ENCODE measurements around the gene FBN1.

The FBN1 gene

DNA sequence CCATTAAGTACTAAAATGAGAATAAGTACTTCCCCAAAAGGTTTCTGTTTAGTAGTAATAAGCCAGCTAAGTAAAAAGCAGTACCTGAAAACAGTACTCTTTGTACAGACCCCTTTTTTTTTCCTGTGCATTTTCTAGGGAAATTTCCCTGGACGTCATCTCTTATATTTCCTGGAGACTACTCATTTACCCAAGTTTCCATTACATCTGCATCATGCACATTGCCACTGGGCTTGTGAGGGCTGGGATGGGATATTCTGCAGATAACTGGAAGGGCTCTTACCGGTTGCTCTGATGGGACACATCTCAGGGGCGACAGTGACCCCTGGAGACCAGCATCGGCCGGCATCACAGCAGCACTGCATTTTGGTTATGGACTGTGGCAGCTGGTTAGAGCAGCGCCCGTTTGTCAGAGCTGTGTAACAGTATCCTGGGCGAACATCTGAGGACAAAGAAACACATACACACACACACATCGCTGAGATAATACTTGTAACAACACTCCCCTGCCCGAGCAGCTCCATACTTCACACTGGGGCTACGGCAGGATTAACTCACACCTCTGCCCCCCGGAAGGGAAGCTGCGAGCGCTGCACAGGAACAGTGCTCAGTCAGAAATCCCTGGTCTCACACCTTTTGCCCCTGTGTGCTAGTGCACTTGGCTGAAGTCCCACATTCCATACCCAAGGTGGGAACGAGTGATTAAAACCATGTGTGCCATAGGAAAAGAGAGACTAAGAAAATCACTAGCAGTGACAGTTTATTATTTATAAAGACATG is 124.9 kb downstream of the FBN1 start:
- TF ChIP-seq SNAI2 (CRISPR knock-in tag; IDR thresholded peaks at IDR 0.05) (no peak), ZFP3 (CRISPR knock-in tag; IDR thresholded peaks at IDR 0.05) (no peak), RARB (CRISPR knock-in tag; IDR thresholded peaks at IDR 0.05) (no peak), OSR1 (CRISPR knock-in tag; IDR thresholded peaks at IDR 0.05) (no peak), PPARA (CRISPR knock-in tag; IDR thresholded peaks at IDR 0.05; ENCODE audit: borderline replicate concordance) (no peak), ARNTL (CRISPR knock-in tag; IDR thresholded peaks at IDR 0.05; ENCODE audit: borderline replicate concordance, low read depth) (no peak), CSDC2 (CRISPR knock-in tag; IDR thresholded peaks at IDR 0.05) (no peak), BACH2 (CRISPR knock-in tag; IDR thresholded peaks at IDR 0.05; ENCODE audit: borderline replicate concordance) (no peak), ZC3H10 (CRISPR knock-in tag; IDR thresholded peaks at IDR 0.05) (no peak), TCF4 (CRISPR knock-in tag; IDR thresholded peaks at IDR 0.05; ENCODE audit: borderline replicate concordance) (no peak), ZNF70 (CRISPR knock-in tag; IDR thresholded peaks at IDR 0.05) (no peak), GLIS3 (CRISPR knock-in tag; IDR thresholded peaks at IDR 0.05) (no peak), TOX (CRISPR knock-in tag; IDR thresholded peaks at IDR 0.05; ENCODE audit: borderline replicate concordance) (no peak)
- TF ChIP-seq, protein P1, sequence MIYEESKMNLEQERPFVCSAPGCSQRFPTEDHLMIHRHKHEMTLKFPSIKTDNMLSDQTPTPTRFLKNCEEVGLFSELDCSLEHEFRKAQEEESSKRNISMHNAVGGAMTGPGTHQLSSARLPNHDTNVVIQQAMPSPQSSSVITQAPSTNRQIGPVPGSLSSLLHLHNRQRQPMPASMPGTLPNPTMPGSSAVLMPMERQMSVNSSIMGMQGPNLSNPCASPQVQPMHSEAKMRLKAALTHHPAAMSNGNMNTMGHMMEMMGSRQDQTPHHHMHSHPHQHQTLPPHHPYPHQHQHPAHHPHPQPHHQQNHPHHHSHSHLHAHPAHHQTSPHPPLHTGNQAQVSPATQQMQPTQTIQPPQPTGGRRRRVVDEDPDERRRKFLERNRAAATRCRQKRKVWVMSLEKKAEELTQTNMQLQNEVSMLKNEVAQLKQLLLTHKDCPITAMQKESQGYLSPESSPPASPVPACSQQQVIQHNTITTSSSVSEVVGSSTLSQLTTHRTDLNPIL (CRISPR knock-in tag; IDR thresholded peaks at IDR 0.05; ENCODE audit: low read depth): no peak
- TF ChIP-seq, protein P2, sequence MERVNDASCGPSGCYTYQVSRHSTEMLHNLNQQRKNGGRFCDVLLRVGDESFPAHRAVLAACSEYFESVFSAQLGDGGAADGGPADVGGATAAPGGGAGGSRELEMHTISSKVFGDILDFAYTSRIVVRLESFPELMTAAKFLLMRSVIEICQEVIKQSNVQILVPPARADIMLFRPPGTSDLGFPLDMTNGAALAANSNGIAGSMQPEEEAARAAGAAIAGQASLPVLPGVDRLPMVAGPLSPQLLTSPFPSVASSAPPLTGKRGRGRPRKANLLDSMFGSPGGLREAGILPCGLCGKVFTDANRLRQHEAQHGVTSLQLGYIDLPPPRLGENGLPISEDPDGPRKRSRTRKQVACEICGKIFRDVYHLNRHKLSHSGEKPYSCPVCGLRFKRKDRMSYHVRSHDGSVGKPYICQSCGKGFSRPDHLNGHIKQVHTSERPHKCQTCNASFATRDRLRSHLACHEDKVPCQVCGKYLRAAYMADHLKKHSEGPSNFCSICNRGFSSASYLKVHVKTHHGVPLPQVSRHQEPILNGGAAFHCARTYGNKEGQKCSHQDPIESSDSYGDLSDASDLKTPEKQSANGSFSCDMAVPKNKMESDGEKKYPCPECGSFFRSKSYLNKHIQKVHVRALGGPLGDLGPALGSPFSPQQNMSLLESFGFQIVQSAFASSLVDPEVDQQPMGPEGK (CRISPR knock-in tag; IDR thresholded peaks at IDR 0.05; ENCODE audit: borderline replicate concordance): no peak
- TF ChIP-seq, protein P3, sequence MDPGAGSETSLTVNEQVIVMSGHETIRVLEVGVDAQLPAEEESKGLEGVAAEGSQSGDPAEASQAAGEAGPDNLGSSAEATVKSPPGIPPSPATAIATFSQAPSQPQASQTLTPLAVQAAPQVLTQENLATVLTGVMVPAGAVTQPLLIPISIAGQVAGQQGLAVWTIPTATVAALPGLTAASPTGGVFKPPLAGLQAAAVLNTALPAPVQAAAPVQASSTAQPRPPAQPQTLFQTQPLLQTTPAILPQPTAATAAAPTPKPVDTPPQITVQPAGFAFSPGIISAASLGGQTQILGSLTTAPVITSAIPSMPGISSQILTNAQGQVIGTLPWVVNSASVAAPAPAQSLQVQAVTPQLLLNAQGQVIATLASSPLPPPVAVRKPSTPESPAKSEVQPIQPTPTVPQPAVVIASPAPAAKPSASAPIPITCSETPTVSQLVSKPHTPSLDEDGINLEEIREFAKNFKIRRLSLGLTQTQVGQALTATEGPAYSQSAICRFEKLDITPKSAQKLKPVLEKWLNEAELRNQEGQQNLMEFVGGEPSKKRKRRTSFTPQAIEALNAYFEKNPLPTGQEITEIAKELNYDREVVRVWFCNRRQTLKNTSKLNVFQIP (CRISPR knock-in tag; IDR thresholded peaks at IDR 0.05; ENCODE audit: borderline replicate concordance, low read depth): no peak
- TF ChIP-seq, protein P4, sequence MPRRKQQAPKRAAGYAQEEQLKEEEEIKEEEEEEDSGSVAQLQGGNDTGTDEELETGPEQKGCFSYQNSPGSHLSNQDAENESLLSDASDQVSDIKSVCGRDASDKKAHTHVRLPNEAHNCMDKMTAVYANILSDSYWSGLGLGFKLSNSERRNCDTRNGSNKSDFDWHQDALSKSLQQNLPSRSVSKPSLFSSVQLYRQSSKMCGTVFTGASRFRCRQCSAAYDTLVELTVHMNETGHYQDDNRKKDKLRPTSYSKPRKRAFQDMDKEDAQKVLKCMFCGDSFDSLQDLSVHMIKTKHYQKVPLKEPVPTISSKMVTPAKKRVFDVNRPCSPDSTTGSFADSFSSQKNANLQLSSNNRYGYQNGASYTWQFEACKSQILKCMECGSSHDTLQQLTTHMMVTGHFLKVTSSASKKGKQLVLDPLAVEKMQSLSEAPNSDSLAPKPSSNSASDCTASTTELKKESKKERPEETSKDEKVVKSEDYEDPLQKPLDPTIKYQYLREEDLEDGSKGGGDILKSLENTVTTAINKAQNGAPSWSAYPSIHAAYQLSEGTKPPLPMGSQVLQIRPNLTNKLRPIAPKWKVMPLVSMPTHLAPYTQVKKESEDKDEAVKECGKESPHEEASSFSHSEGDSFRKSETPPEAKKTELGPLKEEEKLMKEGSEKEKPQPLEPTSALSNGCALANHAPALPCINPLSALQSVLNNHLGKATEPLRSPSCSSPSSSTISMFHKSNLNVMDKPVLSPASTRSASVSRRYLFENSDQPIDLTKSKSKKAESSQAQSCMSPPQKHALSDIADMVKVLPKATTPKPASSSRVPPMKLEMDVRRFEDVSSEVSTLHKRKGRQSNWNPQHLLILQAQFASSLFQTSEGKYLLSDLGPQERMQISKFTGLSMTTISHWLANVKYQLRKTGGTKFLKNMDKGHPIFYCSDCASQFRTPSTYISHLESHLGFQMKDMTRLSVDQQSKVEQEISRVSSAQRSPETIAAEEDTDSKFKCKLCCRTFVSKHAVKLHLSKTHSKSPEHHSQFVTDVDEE (CRISPR knock-in tag; IDR thresholded peaks at IDR 0.05): no peak
- ATAC-seq: no peak; the same call in 1 of the 3 replicates

DNA sequence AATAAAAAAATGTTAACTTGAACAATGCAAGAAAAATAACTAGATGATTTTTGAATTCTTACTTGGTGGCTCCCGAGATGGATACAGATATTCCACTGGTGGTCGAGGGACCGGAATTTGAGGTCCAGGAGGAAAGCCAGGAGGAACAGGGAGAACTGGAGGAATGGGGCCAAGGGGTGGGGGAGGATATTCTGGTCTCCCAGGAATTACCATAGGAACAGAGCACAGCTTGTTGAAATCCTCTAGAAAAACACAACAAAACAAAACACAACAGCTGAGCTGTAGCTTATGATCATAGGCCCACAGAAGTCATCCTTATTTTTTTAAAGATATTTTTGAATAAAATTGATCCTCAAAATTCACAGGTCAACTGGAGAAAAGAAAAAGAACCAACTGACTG is 129.4 kb downstream of the FBN1 start:
- TF ChIP-seq BACH2 (CRISPR knock-in tag; IDR thresholded peaks at IDR 0.05; ENCODE audit: borderline replicate concordance) (no peak), CSDC2 (CRISPR knock-in tag; IDR thresholded peaks at IDR 0.05) (no peak), TOX (CRISPR knock-in tag; IDR thresholded peaks at IDR 0.05; ENCODE audit: borderline replicate concordance) (no peak), ARNTL (CRISPR knock-in tag; IDR thresholded peaks at IDR 0.05; ENCODE audit: borderline replicate concordance, low read depth) (no peak), ZNF8 (CRISPR knock-in tag; IDR thresholded peaks at IDR 0.05) (no peak), ISL1 (CRISPR knock-in tag; IDR thresholded peaks at IDR 0.05) (no peak), PPARA (CRISPR knock-in tag; IDR thresholded peaks at IDR 0.05; ENCODE audit: borderline replicate concordance) (no peak), ZFP3 (CRISPR knock-in tag; IDR thresholded peaks at IDR 0.05) (no peak), ZNF565 (CRISPR knock-in tag; conservative IDR thresholded peaks at IDR 0.05; ENCODE audit: low read depth) (no peak), ZNF70 (CRISPR knock-in tag; IDR thresholded peaks at IDR 0.05) (no peak), ESRRG (CRISPR knock-in tag; IDR thresholded peaks at IDR 0.05) (no peak), TCF4 (CRISPR knock-in tag; IDR thresholded peaks at IDR 0.05; ENCODE audit: borderline replicate concordance) (no peak), ZC3H10 (CRISPR knock-in tag; IDR thresholded peaks at IDR 0.05) (no peak), GLIS3 (CRISPR knock-in tag; IDR thresholded peaks at IDR 0.05) (no peak)
- TF ChIP-seq, protein P4 (CRISPR knock-in tag; IDR thresholded peaks at IDR 0.05): no peak
- TF ChIP-seq, protein P1 (CRISPR knock-in tag; IDR thresholded peaks at IDR 0.05; ENCODE audit: low read depth): no peak
- TF ChIP-seq, protein P5, sequence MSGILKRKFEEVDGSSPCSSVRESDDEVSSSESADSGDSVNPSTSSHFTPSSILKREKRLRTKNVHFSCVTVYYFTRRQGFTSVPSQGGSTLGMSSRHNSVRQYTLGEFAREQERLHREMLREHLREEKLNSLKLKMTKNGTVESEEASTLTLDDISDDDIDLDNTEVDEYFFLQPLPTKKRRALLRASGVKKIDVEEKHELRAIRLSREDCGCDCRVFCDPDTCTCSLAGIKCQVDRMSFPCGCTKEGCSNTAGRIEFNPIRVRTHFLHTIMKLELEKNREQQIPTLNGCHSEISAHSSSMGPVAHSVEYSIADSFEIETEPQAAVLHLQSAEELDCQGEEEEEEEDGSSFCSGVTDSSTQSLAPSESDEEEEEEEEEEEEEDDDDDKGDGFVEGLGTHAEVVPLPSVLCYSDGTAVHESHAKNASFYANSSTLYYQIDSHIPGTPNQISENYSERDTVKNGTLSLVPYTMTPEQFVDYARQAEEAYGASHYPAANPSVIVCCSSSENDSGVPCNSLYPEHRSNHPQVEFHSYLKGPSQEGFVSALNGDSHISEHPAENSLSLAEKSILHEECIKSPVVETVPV (CRISPR knock-in tag; IDR thresholded peaks at IDR 0.05): no peak
- TF ChIP-seq, protein P2 (CRISPR knock-in tag; IDR thresholded peaks at IDR 0.05; ENCODE audit: borderline replicate concordance): no peak
- ATAC-seq: no peak
